Fibroblast of villous mesenchyme (primary cell): ENCODE measurements around the gene VPS18. TPM values are rescaled to one million over a fixed set of nuclear protein-coding genes. Genes with fewer than 3 reads are reported as not detected.
"Not testable (repeated sequence)": the region's sequence is repeated elsewhere in the genome, so short reads cannot be mapped to it uniquely, and the experiment has no call there.

Source experiments
- DNase-seq: peaks from one replicate; pipeline ENCODE4 v3.0.0-alpha.2; 2010; ENCODE audit warnings: low read depth
- H3K4me3 ChIP-seq: 2 replicates; pipeline ENCODE4 v1.5.1; 2011; ENCODE audit warnings: low read depth, mild to moderate bottlenecking, low read length
- total RNA-seq: library from RNA; depleted of rRNA; stranded (reverse); fragments of >200 nt; gene quantifications from 2 replicates; pipeline ENCODE4 v1.2.3, GENCODE V29; 2012
- TF ChIP-seq, protein P1 (sequence below): IDR thresholded peaks from 2 replicates; pipeline ENCODE4 v1.5.1; 2012; ENCODE audit warnings: low read depth, mild to moderate bottlenecking, low read length; ENCODE audit not compliant: insufficient read depth

VPS18 gene
- total RNA-seq, 1 donor = 48.8 TPM

DNA sequence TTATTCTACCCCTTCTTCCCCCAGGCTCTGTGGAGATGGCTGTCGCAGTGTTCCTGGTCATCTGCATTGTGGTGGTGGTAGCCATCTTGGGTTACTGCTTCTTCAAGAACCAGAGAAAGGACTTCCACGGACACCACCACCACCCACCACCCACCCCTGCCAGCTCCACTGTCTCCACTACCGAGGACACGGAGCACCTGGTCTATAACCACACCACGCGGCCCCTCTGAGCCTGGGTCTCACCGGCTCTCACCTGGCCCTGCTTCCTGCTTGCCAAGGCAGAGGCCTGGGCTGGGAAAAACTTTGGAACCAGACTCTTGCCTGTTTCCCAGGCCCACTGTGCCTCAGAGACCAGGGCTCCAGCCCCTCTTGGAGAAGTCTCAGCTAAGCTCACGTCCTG is 37.5 kb upstream of the VPS18 start:
- DNase-seq = no peak
- TF ChIP-seq, protein P1, sequence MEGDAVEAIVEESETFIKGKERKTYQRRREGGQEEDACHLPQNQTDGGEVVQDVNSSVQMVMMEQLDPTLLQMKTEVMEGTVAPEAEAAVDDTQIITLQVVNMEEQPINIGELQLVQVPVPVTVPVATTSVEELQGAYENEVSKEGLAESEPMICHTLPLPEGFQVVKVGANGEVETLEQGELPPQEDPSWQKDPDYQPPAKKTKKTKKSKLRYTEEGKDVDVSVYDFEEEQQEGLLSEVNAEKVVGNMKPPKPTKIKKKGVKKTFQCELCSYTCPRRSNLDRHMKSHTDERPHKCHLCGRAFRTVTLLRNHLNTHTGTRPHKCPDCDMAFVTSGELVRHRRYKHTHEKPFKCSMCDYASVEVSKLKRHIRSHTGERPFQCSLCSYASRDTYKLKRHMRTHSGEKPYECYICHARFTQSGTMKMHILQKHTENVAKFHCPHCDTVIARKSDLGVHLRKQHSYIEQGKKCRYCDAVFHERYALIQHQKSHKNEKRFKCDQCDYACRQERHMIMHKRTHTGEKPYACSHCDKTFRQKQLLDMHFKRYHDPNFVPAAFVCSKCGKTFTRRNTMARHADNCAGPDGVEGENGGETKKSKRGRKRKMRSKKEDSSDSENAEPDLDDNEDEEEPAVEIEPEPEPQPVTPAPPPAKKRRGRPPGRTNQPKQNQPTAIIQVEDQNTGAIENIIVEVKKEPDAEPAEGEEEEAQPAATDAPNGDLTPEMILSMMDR = no peak
- no peak overlapping the region for H3K4me3 ChIP-seq

DNA sequence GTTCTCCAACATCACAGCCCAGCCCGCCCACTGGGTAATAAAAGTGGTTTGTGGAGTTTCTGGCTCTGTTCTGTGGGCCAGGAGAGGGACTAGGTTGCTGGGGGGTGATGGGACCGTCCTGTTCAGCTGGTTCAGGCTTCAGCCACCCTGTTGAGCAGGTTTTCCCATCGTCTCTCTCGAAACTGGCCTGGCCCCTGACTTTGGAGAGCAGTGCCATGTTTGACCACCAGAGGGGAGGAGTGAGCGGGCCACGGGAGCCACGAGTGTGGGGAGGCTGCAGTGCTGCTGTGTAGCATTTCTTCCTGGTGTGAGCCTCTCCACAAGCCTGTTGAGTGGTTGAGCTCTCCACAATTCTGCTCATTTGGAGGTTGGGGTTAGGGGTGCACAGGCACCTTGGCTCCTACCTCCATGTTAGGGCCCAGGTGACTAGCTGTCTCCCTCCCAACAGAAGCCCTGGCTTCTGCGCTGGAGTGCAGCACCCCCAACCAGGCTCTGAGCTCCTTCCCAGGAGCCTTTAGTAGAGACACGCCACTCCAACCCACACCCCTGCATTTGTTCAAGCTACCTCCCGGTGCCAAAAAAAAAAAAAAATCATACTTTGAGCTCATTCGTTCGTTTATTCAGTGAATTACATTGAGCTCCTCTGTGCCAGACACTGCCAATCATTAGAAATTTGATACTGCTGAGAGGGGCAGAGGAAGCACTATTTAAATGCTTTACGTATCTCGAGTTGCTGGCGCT is 36.5 kb upstream of the VPS18 start:
- no peak overlapping the region for H3K4me3 ChIP-seq
- DNase-seq = peak; percentile 60
- TF ChIP-seq, protein P1 = peak; percentile 99

DNA sequence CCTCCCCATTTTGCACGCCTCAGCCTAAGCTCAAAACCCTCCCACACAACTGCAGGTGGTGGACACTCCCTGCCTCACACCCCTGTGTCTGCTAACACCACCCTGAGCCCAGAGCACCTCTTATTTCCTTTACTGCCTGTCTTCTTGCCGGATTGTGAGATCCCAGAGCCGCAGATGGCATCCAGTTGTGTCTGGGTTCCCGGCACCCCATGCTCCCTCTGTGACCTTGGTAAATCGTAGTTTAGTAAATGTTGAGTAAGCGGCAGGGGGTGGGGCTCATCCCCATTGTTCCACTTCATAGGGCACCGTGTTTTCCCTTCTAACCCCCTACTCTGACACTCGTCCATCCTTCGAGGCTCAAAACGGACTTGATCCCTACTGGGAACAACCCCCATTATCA is 35.5 kb upstream of the VPS18 start:
- H3K4me3 ChIP-seq = no peak overlapping the region
- no peak for DNase-seq
- TF ChIP-seq, protein P1 = no peak

DNA sequence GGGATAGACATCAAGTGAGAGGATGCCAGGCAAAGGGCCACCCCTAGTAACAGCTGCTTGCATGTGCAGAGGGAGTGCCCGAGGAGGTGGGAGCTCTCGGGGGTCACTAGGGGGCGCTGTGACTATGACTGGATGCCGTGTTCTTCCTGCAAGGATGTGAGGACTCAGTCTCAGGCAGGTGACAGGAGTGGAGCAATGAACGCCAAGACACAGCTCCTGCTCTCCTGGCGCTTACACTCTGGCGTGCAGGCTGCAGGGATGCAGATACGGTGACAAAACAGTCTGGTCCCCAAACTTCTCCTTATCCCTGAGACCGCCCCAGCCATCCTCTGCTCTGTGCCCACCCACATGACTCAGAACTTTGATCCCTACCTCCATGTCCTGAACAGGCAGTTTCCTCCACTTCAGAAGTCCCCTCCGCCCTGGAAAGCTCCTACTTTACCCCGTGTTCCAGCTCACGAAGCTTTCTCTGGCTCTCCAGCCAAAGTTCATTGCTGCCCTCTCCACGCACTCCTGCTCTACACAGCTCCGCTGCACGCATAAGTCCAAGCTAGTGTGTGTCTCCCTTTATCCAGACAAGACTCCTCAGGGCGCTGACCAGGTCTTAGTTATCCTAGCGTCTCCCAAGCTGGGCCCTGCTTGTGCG is 34.9 kb upstream of the VPS18 start:
- H3K4me3 ChIP-seq = no peak overlapping the region
- TF ChIP-seq, protein P1 = peak; percentile 93
- peak; percentile 80 for DNase-seq

DNA sequence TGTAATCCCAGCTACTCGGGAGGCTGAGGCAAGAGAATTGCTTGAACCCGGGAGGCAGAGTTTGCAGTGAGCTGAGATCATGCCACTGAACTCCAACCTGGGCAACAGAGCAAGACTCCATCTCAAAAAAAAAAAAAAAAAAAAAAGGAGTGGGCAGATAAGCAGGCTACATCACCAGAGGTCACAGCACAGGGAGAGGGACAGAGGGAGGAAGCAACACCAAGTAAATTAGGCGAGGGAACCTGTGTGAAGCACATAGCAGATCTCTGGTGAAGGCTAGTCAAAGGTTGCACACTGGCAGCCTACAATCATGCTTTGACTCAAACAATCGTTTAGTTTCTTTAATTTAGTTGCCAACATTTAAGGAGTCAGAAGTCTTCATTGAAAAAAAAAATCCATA is 33.1 kb upstream of the VPS18 start:
- not testable (repeated sequence) for DNase-seq, H3K4me3 ChIP-seq

DNA sequence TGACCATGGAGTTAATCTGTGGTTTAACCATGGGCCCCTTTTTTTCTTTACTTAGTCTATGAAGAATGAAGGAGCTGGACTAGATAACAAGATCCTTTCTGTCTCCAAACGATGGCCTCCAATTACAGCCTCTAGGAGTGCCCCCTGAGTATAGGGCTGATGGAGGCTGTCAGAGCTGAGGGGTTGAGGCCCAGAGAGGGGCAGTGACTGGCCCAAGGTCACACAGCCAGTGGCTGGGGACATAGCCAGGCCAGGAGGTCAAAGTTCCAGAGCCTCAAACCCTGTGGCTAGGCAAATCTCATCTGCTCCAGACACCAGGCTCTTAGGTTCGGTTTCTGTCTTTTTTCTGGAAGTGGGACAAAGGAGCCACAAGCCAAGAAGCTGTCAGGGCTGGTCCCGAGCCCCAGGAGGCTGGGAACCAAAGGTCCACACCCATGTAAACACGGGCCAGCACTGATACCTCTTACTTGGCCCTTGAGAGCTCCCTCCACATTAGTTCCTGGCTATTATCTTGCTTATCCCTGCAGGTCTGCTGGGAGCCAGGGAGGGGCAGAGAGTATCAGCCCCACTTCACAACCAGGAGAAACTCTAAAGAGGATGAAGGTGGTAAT is 30.5 kb upstream of the VPS18 start:
- TF ChIP-seq, protein P1 = no peak
- DNase-seq = no peak
- no peak overlapping the region for H3K4me3 ChIP-seq

DNA sequence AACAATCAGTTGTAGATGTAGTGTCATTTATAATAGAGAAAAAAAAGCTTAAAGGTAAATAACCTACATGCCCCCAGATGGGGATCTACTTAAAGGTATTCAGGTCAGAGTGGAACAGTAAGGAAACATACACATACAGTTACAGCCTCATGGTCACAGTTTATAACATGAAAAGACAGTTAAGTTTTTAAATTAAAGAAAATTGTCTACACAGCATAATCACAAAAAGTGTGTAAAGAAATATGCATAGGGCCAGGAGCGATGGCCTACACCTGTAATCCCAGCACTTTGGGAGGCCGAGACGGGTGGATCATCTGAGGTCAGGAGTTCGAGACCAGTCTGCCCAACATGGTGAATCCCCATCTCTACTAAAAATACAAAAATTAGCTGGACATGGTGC is 27.1 kb upstream of the VPS18 start:
- TF ChIP-seq, protein P1 = no peak
- no peak for DNase-seq

More for the DNA sequence above, 27.1 kb upstream of the VPS18 start:
- no peak overlapping the region for H3K4me3 ChIP-seq
